CD4-positive, alpha-beta T cell treated with Interleukin-15 for 4 hours (primary cell): ENCODE data around the gene CROCC.

Experiments used
- DNase-seq: peaks from one replicate; pipeline ENCODE4 v3.0.0-alpha.2; 2020; ENCODE audit warnings: low spot score

Gene CROCC

GRCh38 chr1:16986560-16986959 lies 64.8 kb downstream of the CROCC start:
- no peak for DNase-seq

DNA sequence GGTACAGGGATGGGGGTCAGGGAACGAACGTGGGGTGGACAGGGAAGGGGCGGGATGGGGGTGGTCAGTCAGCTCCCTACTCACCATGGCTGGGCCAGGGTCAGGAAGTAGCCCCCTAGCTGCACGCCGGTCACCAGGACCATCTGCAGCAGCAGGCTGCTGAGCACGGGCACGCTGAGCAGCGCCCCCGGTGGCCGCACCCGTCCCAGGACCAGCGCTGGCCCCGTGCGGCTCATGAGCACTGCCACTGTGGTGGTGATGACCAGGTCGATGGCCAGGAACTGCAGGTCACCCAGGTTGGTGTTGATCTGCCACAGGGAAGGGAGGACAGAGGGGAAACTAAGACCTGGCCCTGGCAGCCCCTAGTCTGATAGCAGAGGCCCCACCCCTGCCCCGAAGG lies 65.2 kb downstream of the CROCC start:
- no peak for DNase-seq

GRCh38 chr1:16988210-16988609 lies 66.5 kb downstream of the CROCC start:
- no peak for DNase-seq

DNA sequence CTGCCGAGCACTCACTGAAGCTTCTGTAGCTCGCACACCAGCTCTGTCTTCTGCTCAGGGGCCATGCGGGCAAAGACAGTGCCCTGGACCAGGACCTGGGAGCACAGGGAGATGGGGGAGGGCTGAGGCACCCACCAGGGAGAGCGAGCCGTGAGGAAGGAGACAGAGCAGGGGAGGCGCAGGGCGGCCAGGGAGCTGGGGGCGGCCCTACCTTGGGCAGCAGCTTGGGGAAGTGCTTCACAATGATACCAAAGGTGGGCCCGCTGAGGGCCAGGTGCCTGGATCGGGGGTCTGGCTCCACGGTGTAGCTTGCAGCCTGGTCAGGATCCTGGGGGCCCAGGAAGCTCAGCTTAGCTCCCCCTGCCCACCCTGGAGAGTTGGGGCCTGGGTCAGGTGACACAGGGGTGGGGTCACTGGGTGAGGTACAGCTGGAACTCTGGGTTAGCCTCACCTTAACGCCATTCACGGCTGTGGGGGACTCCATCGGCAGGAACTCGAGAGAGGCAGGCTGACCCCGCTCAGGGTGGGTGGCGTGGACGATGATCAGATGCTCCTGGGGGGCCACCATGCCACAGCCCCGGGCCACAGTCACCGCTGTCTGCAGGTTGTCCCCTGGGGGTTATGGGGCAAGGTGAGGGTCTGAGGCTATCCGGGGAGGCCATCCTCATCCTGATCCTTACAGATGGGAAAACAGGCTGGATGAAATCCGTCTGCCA lies 68.1 kb downstream of the CROCC start:
- DNase-seq = no peak

DNA sequence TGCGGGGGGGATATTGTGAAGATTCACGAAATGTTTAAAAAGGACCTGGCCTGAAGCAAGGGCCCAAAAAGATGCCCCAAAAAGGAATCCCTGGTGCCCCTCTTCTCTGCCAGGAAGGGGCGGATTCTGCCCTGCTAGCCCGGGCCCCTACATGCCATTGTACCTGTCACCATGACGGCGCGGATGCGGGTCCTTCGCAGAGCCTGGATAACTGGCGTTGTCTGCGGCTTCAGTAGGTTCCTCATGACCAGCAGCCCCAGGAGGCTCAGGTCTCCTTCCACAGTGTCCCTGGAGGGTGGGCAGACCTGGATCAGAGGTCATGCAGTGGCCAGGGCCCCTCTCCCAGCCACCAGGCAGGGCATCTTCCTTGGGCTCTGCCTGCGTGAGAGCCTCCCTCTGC lies 69.8 kb downstream of the CROCC start:
- no peak for DNase-seq

- DNase-seq = no peak
Measured at GRCh38 chr1:16992102-16992501, 70.4 kb downstream of the CROCC start.

DNA sequence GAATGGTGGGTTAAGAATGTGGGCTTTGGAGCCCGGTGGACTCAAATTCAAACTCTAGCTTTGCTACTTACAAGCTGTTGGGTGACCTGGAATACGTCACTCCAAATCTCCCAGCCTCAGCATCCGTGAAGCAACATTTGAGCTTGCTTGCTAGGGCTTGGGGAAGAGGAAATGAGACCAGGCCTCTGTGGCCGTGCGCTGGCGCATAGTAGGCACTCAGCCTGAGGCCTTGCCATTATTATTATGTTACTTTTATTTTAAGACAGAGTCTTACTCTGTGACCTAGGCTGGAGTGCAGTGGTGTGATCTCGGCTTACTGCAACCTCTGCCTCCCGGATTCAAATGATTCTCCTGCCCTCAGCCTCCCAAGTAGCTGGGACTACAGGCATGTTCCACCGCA lies 70.9 kb downstream of the CROCC start:
- DNase-seq = no peak

DNA sequence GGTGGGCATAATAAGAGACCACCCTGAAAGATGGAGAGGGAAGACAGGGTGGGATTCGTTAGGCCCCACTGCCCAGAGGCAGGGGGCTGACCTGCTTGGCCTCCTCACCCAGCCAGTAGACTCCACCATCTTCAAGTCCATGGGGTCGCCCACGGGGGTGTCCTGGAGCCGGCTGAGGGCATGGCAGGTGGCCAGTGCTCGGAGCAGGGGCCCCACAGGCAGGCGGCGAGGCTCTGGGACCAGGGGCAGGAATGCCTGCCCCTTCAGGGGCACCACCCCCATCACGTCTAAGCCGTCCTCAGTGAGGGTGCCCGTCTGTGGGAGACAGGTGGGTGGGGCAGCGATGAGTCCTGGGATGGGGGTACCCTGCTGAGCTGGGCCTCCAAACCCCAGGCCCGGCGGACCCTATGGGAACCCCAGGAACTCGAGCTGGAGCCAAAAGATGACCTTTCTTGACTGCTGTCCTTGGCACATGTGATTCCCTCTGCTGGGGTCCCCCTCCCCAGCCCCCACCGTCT lies 71.8 kb downstream of the CROCC start:
- DNase-seq = no peak

GRCh38 chr1:16996845-16997244 lies 75.1 kb downstream of the CROCC start:
- DNase-seq = no peak

GRCh38 chr1:16998589-16998988 lies 76.9 kb downstream of the CROCC start:
- no peak for DNase-seq

DNA sequence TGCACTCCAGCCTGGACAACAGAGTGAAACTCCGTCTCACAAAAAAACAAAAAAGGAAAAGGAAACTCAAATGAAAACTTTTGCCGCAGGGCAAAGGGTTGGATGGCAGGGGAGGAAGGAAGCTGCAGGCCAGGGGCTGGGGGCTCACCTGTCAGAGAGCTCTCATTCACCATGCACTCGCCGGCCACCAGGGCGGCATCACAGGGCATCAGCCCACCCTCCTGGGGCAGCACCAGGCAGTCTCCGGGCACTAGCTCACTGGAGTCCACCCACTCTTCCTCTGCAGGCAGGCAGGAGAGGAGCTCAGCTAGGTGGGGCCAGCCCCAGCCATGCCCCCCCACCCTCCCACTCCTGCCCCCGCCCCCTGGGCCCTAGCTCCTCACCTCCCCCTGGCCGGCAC lies 78.1 kb downstream of the CROCC start:
- no peak for DNase-seq

GRCh38 chr1:17001760-17002523 lies 80.2 kb downstream of the CROCC start:
- DNase-seq = no peak

- no peak for DNase-seq
Measured at GRCh38 chr1:17002524-17002902, 80.8 kb downstream of the CROCC start.

DNA sequence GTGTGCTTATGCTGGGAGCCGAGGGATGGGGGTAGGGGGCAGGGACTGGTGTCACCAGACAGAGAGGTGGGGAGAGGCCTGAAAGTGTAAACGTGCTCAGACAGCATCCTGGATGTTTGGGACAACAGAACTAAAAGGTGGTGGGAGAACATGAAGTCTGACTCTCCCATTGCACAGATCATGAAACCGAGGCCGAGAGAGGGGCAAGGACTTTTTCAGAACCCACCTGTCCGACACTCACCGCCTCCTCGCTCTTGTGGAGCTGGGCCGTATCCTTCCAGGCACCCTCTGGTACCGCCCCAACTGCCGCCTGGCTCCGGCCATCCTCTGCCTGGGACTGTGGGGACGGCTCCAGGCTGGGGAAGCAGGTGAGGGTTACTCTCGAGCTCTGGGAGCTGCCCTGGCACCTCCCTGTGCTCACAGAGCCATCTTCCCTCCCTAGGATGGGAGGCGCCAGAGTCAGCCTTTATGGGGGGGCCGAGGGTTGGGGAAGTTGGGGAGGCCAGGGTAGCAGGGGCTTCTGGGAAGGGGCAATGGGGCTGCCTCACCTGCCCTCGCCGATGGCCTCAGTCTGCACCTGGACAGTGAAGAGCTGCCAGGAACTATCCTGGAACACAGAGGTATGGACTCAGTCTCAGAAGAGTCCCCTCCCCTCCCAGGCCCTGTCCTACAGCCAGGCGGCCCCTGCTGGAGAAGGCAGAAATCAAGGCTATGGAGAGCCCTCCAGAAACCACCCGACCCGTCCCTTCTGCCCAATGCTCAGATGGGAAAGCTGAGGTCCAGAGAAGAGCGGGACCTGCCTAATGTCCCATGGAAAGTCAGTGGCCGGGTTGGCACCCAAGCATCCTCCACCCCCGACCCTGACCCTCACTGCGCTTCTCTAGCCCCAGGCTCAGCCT lies 83.0 kb downstream of the CROCC start:
- no peak for DNase-seq

DNA sequence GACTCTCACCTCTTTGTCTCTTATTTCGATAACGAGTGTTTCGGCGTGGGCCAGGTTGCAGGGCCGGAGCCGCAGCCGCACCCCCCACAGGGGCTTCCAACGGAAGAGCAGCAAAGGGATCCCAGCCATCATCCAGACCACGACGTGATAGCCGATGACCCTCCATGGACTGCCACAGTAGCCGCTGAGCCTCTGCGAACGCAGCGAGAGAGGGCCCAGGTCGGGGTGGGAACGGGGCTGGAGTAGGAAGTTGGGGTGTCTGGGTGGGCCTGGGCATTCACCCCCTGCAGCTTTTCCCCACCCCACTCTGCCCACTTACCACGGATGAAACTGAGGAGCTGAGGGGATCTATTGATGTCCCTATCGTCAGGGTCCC lies 83.6 kb downstream of the CROCC start:
- no peak for DNase-seq

GRCh38 chr1:17007121-17007520 lies 85.4 kb downstream of the CROCC start:
- DNase-seq = no peak

- DNase-seq = no peak
Measured at GRCh38 chr1:17008208-17008855, 86.6 kb downstream of the CROCC start.

DNA sequence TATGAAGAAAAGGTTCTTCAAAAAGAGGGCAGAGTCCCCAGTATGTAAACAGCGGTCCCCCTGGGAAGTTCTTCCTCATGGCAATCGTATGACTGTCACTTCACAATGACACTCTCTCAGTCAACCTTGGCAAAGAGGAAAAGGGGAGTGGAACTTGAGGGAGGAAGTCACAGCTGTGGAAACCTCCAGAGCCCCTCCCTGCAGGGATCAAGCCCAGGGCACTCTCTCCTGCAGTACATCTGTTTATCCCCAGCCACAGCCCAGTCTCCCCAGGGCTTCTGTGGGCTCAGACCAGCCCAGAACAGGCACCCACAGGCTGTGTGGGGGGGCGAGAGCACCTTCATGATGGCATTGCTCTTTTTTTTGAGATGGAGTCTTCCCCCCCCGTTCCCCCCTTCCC lies 88.0 kb downstream of the CROCC start:
- no peak for DNase-seq

GRCh38 chr1:17011092-17011438 lies 89.3 kb downstream of the CROCC start:
- no peak for DNase-seq

GRCh38 chr1:17011439-17012307 lies 89.9 kb downstream of the CROCC start, which contains the start of gene ATP13A2:
ATP13A2 (minus strand) TSS chr1:17011928; CDS start chr1:17011738, 190 bp downstream.
- peak; percentile 76 for DNase-seq
